IgD-negative memory B cell (primary cell): ENCODE data around the gene GAS7. TPM values are rescaled to one million over a fixed set of nuclear protein-coding genes. Genes with fewer than 3 reads are reported as not detected.

Experiments used
- H3K27ac Mint-ChIP-seq, 3 donors: one replicate each; pipeline ENCODE4 v1.8.0; 2020 to 2022; ENCODE audit warnings: mild to moderate bottlenecking in 3 of 3, mixed read lengths in 3 of 3, moderate library complexity in 1 of 3
- H3K27me3 Mint-ChIP-seq: one replicate; pipeline ENCODE4 v1.8.0; 2021; ENCODE audit warnings: mixed read lengths
- H3K36me3 Mint-ChIP-seq: one replicate; pipeline ENCODE4 v1.8.0; 2020; ENCODE audit warnings: mild to moderate bottlenecking, mixed read lengths
- H3K4me1 Mint-ChIP-seq, 3 donors: one replicate each; pipeline ENCODE4 v1.8.0; 2020 to 2022; ENCODE audit warnings: mixed read lengths in 3 of 3, mild to moderate bottlenecking in 1 of 3
- H3K4me3 Mint-ChIP-seq, 4 donors: one replicate each; pipeline ENCODE4 v1.8.0; 2020 to 2022; ENCODE audit warnings: mild to moderate bottlenecking in 4 of 4, mixed read lengths in 4 of 4, moderate library complexity in 3 of 4
- H3K9me3 Mint-ChIP-seq, 3 donors: one replicate each; pipeline ENCODE4 v1.8.0; 2020 to 2021; ENCODE audit warnings: mixed read lengths in 3 of 3, mild to moderate bottlenecking in 1 of 3
- polyA plus RNA-seq: library from polyadenylated mRNA; unstranded; fragments of 300-500 nt; fragmentation: Illumina TruSeq; gene quantifications from one replicate; pipeline ENCODE4 v1.2.3, GENCODE V29; 2021

GAS7 gene
- polyA plus RNA-seq, 1 donor from 2014 or later = 1.7 TPM

DNA sequence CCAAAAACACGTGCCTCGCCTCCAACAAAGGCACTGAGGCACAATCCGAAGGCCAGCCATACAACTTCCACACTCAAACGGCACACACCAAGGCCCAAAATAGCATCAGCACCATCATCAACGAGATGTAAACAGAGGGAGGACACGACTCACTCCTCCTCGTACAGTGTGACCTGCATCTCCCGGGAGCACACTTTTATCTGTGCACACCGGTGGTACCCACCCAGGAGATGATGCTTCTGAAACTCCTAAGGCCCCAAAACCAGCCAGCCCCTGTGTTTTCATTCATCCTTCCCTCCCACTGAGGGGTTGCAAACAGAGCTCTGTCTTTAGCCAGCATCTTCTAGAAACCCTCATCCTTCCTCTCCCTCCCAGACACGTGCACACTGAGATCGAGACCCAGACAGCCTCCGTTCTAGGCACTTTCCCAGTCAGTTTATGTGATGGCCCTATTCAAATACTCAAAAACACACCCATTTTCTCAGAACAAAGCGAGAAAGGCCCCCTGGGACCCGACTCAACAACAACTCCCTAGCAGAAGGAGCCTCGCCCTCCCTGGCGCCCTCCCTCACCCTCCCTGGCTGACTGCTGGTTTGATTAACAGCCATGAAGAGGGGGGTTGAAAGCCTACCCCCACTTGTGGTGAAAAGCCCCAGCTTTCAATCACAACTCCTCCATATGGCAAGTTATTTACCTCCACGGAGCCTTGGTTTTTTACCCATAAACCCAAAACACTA is 76.3 kb downstream of the GAS7 start:
- peak overlapping the region in 3 of 4 donors; percentile 65 to 91 (median 69) for H3K4me3 Mint-ChIP-seq
- H3K36me3 Mint-ChIP-seq = no peaks in the 10 kb centered on the region
- H3K27ac Mint-ChIP-seq = peak overlapping the region; percentile 60 to 85 (median 81)
- peaks cover 25 to 29% (median 27%) of the 10 kb centered on the region in 3 donors for H3K4me1 Mint-ChIP-seq
- H3K9me3 Mint-ChIP-seq = peaks cover 0 to 2% (median 0%) of the 10 kb centered on the region in 3 donors
- H3K27me3 Mint-ChIP-seq = peaks cover 14% of the 10 kb centered on the region

DNA sequence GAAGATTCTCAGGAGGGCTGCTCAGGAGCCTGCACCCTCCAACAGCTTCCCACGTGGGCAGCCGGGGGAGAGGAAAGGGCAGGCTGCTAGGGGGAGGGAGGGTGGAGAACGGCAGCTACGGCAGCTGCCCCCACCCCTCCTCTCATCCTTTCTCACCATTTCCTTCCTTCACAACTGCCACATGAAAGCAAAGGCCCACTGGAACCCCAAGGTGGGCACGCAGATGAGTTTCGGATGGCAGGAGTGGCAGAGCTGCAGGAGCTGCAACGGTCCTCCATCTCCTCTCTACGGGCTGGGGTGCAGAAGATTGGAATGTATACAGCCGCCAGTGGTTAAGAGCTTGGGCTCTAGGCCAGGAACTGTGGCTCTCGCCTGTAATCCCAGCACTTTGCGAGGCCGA is 77.7 kb downstream of the GAS7 start:
- peak overlapping the region in 1 of 4 donors; percentile 68 for H3K4me3 Mint-ChIP-seq
- no peaks in the 10 kb centered on the region for H3K36me3 Mint-ChIP-seq
- peaks cover 0 to under 1% (median 0%) of the 10 kb centered on the region in 3 donors for H3K9me3 Mint-ChIP-seq
- peaks cover 28 to 30% (median 29%) of the 10 kb centered on the region in 3 donors for H3K4me1 Mint-ChIP-seq
- H3K27me3 Mint-ChIP-seq = peaks cover 14% of the 10 kb centered on the region
- H3K27ac Mint-ChIP-seq = no peak overlapping the region

DNA sequence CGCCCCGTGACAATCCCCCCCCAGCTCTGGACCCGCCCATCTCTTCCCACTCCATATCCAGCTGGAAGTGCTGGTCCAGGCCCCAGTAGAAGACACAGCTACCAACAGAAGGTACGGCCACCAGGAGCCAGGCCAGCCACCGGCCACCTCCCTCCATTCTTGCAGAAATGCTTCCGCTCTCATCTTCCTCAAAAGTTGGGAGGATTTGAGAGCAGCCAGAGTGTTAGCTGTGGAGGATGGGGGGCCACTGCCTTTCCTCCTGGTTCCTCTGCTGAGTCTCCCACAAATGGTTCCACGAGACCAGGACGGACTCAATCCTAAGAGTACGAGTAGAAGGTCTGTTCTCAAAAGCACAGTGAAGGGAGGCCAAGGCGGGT is 78.3 kb downstream of the GAS7 start:
- peaks cover 0 to 2% (median 0%) of the 10 kb centered on the region in 3 donors for H3K9me3 Mint-ChIP-seq
- no peaks in the 10 kb centered on the region for H3K36me3 Mint-ChIP-seq
- peak overlapping the region in 1 of 3 donors; percentile 85 for H3K27ac Mint-ChIP-seq
- peak overlapping the region in 3 of 4 donors; percentile 29 to 82 (median 71) for H3K4me3 Mint-ChIP-seq
- peaks cover 33 to 36% (median 36%) of the 10 kb centered on the region in 3 donors for H3K4me1 Mint-ChIP-seq
- H3K27me3 Mint-ChIP-seq = peaks cover 17% of the 10 kb centered on the region

DNA sequence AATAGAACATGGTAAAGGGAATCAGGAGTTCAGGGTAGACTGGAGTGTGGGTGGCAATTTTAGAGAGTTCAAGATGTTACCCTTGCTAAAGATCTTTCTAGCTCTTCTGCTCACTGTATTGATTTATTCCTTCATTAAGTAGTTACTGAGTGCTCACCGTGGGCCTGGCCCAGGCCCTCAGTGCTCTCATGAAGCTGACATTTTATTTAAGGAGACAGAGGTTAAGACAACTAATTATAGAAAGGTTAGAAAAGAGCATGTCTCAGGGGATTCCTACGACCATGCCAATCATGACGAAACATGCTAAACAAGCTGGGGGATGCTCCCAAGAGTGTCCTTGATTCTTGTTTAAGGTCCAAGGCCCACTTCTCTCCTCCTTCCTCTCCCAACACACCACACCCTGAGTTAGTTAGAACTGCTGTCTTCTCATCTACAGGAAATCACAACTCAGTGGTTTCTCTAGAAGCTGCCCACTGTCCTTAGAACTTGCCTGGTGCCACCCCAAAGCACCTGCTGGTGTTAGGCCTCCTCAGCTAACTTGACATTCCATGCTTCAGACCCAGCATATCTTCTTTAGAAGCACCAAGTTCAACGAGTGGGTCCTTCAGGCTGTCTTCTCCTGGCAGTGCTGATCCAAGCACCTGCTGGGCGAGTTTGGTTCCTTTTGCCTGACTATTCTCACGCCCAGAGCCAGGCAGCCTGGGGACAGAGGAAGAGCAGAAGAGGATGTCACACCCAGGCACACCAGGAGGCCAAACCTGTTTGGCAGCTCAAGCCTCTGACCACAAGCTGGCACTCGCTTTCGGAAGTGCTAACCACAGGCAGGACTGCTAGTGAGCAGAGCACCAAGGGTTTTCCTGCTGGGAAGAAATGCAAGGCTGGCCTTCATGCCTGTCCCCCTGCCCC is 79.0 kb downstream of the GAS7 start:
- Mint-ChIP-seq H3K4me1 (peaks cover 38 to 42% (median 41%) of the 10 kb centered on the region in 3 donors), H3K9me3 (peaks cover 0 to 2% (median 0%) of the 10 kb centered on the region in 3 donors), H3K36me3 (no peaks in the 10 kb centered on the region), H3K27me3 (peaks cover 19% of the 10 kb centered on the region), H3K4me3 (peak overlapping the region; percentile 25 to 82 (median 56)), H3K27ac (peak overlapping the region; percentile 76 to 85 (median 79))

DNA sequence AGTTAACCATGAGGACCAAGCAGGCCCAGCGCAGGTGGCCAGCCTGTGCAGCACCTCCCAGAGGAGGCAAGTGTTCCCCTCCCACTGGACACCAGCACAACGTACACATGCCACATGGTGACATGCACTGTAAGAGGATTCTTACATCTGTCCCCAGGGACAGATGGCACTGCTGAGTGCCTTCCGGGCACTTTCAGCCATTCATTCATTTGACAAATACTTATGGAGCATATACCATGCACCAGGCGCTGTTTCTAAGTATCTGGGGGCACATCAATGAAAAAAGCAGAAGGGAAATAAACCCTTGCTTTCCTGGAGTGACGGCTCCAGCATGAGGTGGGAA is 79.6 kb downstream of the GAS7 start:
- peaks cover 24% of the 10 kb centered on the region for H3K27me3 Mint-ChIP-seq
- peak overlapping the region in 3 of 4 donors; percentile 35 to 82 (median 76) for H3K4me3 Mint-ChIP-seq
- peak overlapping the region; percentile 76 to 85 (median 79) for H3K27ac Mint-ChIP-seq
- H3K4me1 Mint-ChIP-seq = peaks cover 39 to 46% (median 45%) of the 10 kb centered on the region in 3 donors
- H3K36me3 Mint-ChIP-seq = no peaks in the 10 kb centered on the region
- peaks cover 0 to 2% (median 0%) of the 10 kb centered on the region in 3 donors for H3K9me3 Mint-ChIP-seq

DNA sequence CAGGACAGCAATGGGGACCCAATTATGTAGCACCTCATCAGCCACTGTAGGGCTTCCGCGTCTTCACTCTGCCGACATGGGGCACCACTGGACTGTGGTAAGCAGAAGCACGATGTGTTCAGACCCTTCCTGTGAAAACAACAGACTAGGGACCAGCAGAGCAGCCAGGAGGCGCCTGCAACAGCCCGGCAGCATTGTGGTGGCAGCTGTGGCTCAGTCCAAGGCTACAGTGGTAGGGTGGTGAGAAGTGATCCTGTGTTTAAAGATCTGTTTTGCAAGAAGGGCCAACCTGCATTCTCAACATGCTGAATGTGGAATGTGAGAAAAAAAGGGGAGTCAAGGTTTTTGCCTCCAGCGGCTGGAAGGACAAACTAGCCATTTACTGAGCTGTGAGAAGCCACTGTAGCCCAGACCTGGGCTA is 80.8 kb downstream of the GAS7 start:
- H3K4me1 Mint-ChIP-seq = peaks cover 40 to 50% (median 47%) of the 10 kb centered on the region in 3 donors
- peak overlapping the region in 1 of 3 donors; percentile 57 for H3K27ac Mint-ChIP-seq
- peaks cover 24% of the 10 kb centered on the region for H3K27me3 Mint-ChIP-seq
- H3K4me3 Mint-ChIP-seq = peak overlapping the region in 3 of 4 donors; percentile 21 to 25 (median 25)
- H3K9me3 Mint-ChIP-seq = peaks cover 0 to 2% (median 0%) of the 10 kb centered on the region in 3 donors
- H3K36me3 Mint-ChIP-seq = peaks cover under 1% of the 10 kb centered on the region

DNA sequence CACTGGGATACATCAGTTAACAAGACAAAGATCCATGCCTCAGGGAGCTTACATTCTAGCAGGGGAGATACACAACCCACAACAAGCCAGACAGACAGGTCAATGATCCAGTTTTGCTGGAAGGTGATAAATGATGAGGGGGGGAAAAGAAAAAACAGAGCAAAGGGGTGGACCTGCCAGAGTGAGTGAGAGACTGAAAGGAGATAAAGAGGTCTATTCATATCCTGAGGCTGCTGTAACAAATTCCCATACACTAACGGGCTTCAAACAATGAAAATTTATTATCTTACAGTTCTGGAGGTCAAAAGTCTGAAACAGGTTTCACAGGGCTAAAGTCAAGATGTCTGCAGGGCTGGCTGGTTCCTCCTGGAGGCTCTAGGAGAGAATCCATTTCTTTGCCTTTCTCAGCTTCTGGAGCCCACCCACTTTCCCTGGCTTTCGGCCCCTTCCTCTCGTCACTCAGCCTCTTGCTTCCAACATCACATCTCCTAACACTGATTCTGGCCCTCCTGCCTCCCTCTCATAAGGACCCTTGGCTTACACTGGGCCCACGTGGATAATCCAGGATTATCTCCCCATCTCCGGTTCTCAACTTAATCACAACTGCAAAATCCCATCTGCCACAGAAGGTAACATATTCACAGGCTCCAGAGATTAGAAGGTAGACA is 81.5 kb downstream of the GAS7 start:
- H3K27me3 Mint-ChIP-seq = peaks cover 21% of the 10 kb centered on the region
- H3K4me3 Mint-ChIP-seq = peak overlapping the region in 2 of 4 donors; percentile 21 to 25
- peaks cover 0 to 2% (median 0%) of the 10 kb centered on the region in 3 donors for H3K9me3 Mint-ChIP-seq
- H3K4me1 Mint-ChIP-seq = peaks cover 36 to 43% (median 43%) of the 10 kb centered on the region in 3 donors
- peak overlapping the region in 2 of 3 donors; percentile 57 to 90 for H3K27ac Mint-ChIP-seq
- peaks cover 1% of the 10 kb centered on the region for H3K36me3 Mint-ChIP-seq

DNA sequence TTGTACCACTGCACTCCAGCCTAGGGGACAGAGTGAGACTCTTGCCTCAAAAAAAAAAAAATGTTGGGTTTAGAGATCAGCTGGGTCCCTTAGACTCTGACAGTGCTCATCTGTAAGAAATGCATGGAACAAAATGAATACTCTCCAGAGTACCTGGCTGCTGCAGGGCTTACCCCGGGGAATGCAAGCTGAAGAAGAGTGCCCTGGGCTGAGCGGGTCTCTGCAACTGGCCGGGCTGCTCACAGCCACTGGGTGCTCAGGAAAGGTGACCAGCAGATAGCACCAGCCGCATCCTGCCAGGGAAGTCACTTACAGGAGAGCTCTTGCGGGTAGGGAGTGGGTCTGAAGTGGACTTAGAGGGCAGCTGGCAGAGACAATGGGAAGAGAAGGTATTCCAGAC is 82.1 kb downstream of the GAS7 start:
- H3K27ac Mint-ChIP-seq = peak overlapping the region in 1 of 3 donors; percentile 57
- H3K4me1 Mint-ChIP-seq = peaks cover 35 to 37% (median 36%) of the 10 kb centered on the region in 3 donors
- H3K27me3 Mint-ChIP-seq = peaks cover 20% of the 10 kb centered on the region
- H3K36me3 Mint-ChIP-seq = peaks cover 1% of the 10 kb centered on the region
- peaks cover 0 to 2% (median 0%) of the 10 kb centered on the region in 3 donors for H3K9me3 Mint-ChIP-seq
- no peak overlapping the region for H3K4me3 Mint-ChIP-seq

DNA sequence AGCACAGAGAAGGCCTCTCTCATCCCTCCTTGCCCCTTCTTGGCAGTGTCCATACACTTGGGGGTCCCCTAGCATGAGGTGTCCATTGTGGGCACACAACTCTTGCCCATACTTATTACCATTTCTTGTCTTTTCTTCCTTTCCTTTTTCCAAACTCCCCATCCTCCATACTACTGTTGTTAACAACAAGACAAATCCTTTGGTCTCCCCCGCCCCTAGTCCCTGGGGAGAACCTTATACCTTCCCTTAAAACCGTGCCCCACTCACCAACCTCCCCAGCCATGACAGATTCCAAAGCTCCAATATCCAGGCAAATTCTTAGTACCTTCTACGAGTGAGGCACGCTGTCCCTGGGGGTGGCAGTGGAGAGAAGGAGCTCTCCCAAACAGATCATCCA is 82.9 kb downstream of the GAS7 start:
- Mint-ChIP-seq H3K27ac (peak overlapping the region; percentile 88 to 93 (median 91)), H3K4me3 (peak overlapping the region in 3 of 4 donors; percentile 53 to 87 (median 76)), H3K27me3 (peaks cover 20% of the 10 kb centered on the region), H3K4me1 (peaks cover 34 to 37% (median 36%) of the 10 kb centered on the region in 3 donors), H3K9me3 (peaks cover 0 to 2% (median 0%) of the 10 kb centered on the region in 3 donors), H3K36me3 (peaks cover 1% of the 10 kb centered on the region)

DNA sequence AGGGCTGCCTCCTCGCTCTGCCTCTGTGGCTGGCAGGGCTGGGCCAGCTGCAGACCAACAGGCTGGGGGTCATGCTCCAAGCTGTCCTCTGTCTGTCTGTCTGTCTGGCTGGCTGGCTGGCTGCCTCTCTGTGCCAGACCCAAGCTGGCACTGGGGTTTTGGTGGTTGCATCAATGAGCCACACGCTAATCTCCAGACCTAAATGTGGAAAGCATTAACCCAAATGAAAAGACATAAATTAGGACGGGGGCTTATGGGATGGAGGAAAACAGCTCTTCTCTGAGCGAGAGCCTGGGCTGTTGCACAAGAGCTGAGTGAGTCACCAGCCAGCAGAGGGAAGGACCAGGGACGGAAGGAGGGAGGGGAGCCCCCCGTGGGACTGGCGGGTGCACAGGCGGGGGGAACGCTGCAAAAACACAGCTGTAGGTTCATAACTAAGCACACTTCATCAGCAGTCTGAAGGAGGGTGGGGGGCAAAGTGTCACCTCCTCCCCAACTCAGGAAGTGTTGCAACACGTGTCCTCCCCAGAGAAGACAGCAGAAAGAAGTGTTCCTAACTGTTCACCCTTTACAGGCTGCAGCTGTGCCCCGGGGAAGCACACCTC is 83.4 kb downstream of the GAS7 start:
- Mint-ChIP-seq H3K36me3 (peaks cover 1% of the 10 kb centered on the region), H3K4me3 (peak overlapping the region; percentile 53 to 87 (median 69)), H3K4me1 (peaks cover 32 to 36% (median 34%) of the 10 kb centered on the region in 3 donors), H3K27me3 (peaks cover 15% of the 10 kb centered on the region), H3K9me3 (peaks cover 0 to 2% (median 2%) of the 10 kb centered on the region in 3 donors), H3K27ac (peak overlapping the region; percentile 88 to 93 (median 91))

DNA sequence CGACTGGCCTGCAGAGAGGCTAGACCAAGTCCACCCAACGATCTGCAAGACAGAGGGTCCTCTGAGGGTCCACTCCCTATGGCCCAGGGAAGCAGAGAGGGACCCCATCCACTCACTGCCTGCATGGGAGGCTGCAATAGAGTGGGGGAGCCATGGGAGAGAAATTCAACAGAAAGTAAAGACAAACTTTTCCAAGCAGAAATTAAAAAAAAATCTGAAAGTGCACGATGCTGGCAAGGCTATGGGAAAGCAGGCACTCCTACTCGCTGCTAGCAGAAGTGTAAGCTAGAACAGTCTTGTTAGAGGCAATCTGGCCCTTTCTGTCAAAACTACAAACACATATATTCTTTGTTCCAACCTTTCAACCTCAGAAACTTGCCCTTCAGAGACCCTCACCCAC is 85.4 kb downstream of the GAS7 start:
- H3K9me3 Mint-ChIP-seq = peaks cover 0 to 3% (median 2%) of the 10 kb centered on the region in 3 donors
- peaks cover 21 to 27% (median 23%) of the 10 kb centered on the region in 3 donors for H3K4me1 Mint-ChIP-seq
- peak overlapping the region in 1 of 3 donors; percentile 4 for H3K27ac Mint-ChIP-seq
- peaks cover 1% of the 10 kb centered on the region for H3K36me3 Mint-ChIP-seq
- H3K27me3 Mint-ChIP-seq = peaks cover 12% of the 10 kb centered on the region
- peak overlapping the region in 3 of 4 donors; percentile 10 to 57 (median 39) for H3K4me3 Mint-ChIP-seq

DNA sequence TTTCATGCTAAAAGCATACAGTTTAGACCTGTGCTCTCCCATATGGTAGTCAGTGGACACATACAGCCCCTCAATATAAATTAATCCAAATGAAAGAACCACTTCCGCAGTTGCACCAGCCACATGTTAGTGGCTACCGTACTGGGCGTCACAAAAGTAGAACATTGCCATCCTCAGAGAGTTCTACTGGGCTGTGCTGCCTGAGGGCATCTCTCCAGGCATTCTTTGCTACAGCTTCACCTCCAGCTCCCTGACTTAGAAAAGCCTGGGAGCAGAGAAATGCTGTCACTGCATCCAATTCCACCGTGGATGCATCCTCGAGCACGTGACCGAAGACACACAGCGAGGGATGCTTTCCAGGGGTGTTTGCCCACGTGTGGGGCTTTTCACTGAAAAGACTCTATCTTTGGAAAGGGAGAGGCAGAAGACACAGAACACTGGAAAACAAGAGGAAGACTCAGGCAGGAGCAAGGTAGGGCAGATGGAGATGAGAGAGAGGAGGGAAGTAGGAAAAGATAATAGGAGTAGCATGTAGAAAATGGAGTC is 86.4 kb downstream of the GAS7 start:
- Mint-ChIP-seq H3K27me3 (peaks cover 12% of the 10 kb centered on the region), H3K36me3 (peaks cover 1% of the 10 kb centered on the region), H3K4me1 (peaks cover 20 to 22% (median 21%) of the 10 kb centered on the region in 3 donors), H3K4me3 (peak overlapping the region in 2 of 4 donors; percentile 18 to 63), H3K9me3 (peaks cover 0 to 3% (median 2%) of the 10 kb centered on the region in 3 donors), H3K27ac (peak overlapping the region in 2 of 3 donors; percentile 5 to 46)

DNA sequence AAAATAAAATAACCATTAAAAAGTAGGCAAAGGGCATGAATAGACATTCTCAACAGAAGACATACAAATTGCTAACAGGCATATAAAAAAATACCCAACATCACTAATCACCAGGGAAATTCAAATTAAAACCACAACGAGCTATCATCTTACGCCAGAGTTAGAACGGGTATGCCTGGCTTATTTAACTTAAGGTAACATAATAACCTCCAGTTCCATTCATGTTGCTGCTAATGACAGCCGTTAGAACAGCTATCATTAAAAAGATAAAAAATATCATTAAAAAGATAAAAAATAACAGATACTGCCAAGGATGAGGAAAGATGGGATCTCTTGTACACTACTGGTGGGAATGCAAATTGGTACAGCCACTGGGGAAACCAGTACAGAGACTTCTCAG is 89.3 kb downstream of the GAS7 start:
- no peak overlapping the region for H3K4me3 Mint-ChIP-seq
- H3K36me3 Mint-ChIP-seq = peaks cover 3% of the 10 kb centered on the region
- peaks cover 2 to 6% (median 5%) of the 10 kb centered on the region in 3 donors for H3K4me1 Mint-ChIP-seq
- no peak overlapping the region for H3K27ac Mint-ChIP-seq
- H3K9me3 Mint-ChIP-seq = peaks cover 0 to 3% (median 0%) of the 10 kb centered on the region in 3 donors
- peaks cover 3% of the 10 kb centered on the region for H3K27me3 Mint-ChIP-seq
